ENCODE measurements around the gene USH1G.

Gene USH1G

GRCh38 chr17:74924250-74924948, 1.3 kb upstream of the USH1G start, which contains the start of gene OTOP2:
Gene OTOP2 (plus strand): TSS chr17:74924273. CDS start chr17:74924633, 360 bp downstream.
- peak within 1 kb of the TSS in 1 of 2 donors; percentile 47 for H3K4me3 ChIP-seq (ENCODE audit: low read length in 2 of 2)
- no peak within 1 kb of the TSS for H3K27ac ChIP-seq (ENCODE audit: low read length)
- peaks cover 51 to 57% of the 10 kb centered on the region in 2 donors for H3K27me3 ChIP-seq (ENCODE audit: control insufficient read depth in 1 of 2, insufficient read depth in 2 of 2, low read length in 2 of 2)

DNA sequence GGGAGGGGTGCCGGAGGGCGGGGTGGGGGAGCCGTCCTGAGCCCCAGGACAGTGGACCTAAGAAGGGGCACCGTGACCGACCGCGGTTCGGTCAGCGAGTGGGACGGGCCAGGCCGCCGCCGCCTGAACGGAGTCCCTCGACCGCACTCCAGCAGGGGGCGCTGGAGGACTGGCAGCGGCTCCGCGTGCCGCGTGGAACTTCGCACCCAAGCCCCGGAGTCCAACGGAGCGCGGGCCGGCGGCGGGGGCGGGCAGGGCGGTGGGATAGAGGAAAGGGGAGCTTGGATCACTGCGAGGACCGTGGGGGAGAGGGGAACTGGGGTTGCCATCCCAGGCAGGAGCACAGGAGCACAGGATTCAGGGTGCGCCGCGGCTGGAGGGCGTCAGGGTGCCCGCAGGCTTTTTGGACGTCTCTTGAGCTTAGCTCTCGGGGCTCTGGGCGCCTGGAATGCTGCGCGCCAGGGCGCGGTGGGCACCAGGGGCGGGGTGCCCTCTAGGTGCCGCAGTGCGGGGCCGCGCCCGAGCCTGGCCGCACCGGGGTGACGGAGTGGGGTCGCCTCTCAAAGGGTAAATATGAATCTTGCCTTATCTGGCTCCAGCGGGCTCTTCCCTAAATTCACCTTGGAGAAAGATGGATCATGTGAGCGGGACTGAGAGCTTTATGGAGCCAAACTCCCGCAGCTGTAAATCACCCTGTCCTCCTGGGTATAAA, 639 bp upstream of the USH1G start:
- Histone ChIP-seq H3K4me3 (ENCODE audit: low read length in 2 of 2) (peak overlapping the region in 1 of 2 donors; percentile 47), H3K36me3 (ENCODE audit: control insufficient read depth in 2 of 2, insufficient read depth in 2 of 2, low read length in 2 of 2) (no peaks in the 10 kb centered on the region), H3K9me3 (ENCODE audit: control insufficient read depth in 2 of 2, low read length in 2 of 2) (no peaks in the 10 kb centered on the region), H3K27ac (ENCODE audit: low read length) (no peak overlapping the region), H3K4me1 (ENCODE audit: control insufficient read depth, insufficient read depth, low read length) (peaks cover 21% of the 10 kb centered on the region), H3K27me3 (ENCODE audit: control insufficient read depth in 1 of 2, insufficient read depth in 2 of 2, low read length in 2 of 2) (peaks cover 53 to 60% of the 10 kb centered on the region in 2 donors), H3K9ac (ENCODE audit: low read length in 2 of 2) (no peak overlapping the region)

More at GRCh38 chr17:74924250-74924948, 1.3 kb upstream of the USH1G start, which contains the start of gene OTOP2:
- no peaks in the 10 kb centered on the region for H3K36me3 ChIP-seq (ENCODE audit: control insufficient read depth in 2 of 2, insufficient read depth in 2 of 2, low read length in 2 of 2)
- no peaks in the 10 kb centered on the region for H3K9me3 ChIP-seq (ENCODE audit: control insufficient read depth in 2 of 2, low read length in 2 of 2)
- no peak within 1 kb of the TSS for H3K9ac ChIP-seq (ENCODE audit: low read length in 2 of 2)
- H3K4me1 ChIP-seq (ENCODE audit: control insufficient read depth, insufficient read depth, low read length): peaks cover 21% of the 10 kb centered on the region

GRCh38 chr17:74922172-74922571, 883 bp downstream of the USH1G start:
- Histone ChIP-seq H3K9me3 (ENCODE audit: control insufficient read depth in 2 of 2, low read length in 2 of 2) (no peaks in the 10 kb centered on the region), H3K4me1 (ENCODE audit: control insufficient read depth, insufficient read depth, low read length) (peaks cover 21% of the 10 kb centered on the region), H3K4me3 (ENCODE audit: low read length in 2 of 2) (no peak overlapping the region), H3K27me3 (ENCODE audit: control insufficient read depth in 1 of 2, insufficient read depth in 2 of 2, low read length in 2 of 2) (peaks cover 50 to 59% of the 10 kb centered on the region in 2 donors), H3K27ac (ENCODE audit: low read length) (no peak overlapping the region), H3K9ac (ENCODE audit: low read length in 2 of 2) (no peak overlapping the region), H3K36me3 (ENCODE audit: control insufficient read depth in 2 of 2, insufficient read depth in 2 of 2, low read length in 2 of 2) (no peaks in the 10 kb centered on the region)

GRCh38 chr17:74921769-74922168, 1.3 kb downstream of the USH1G start:
- Histone ChIP-seq H3K9me3 (ENCODE audit: control insufficient read depth in 2 of 2, low read length in 2 of 2) (no peaks in the 10 kb centered on the region), H3K36me3 (ENCODE audit: control insufficient read depth in 2 of 2, insufficient read depth in 2 of 2, low read length in 2 of 2) (no peaks in the 10 kb centered on the region), H3K27me3 (ENCODE audit: control insufficient read depth in 1 of 2, insufficient read depth in 2 of 2, low read length in 2 of 2) (peaks cover 49 to 56% of the 10 kb centered on the region in 2 donors), H3K4me1 (ENCODE audit: control insufficient read depth, insufficient read depth, low read length) (peaks cover 21% of the 10 kb centered on the region), H3K4me3 (ENCODE audit: low read length in 2 of 2) (no peak overlapping the region), H3K9ac (ENCODE audit: low read length in 2 of 2) (no peak overlapping the region), H3K27ac (ENCODE audit: low read length) (no peak overlapping the region)

- no peak overlapping the region for H3K9ac ChIP-seq (ENCODE audit: low read length in 2 of 2)
- H3K9me3 ChIP-seq (ENCODE audit: control insufficient read depth in 2 of 2, low read length in 2 of 2): no peaks in the 10 kb centered on the region
- H3K36me3 ChIP-seq (ENCODE audit: control insufficient read depth in 2 of 2, insufficient read depth in 2 of 2, low read length in 2 of 2): no peaks in the 10 kb centered on the region
- no peak overlapping the region for H3K4me3 ChIP-seq (ENCODE audit: low read length in 2 of 2)
- H3K27ac ChIP-seq (ENCODE audit: low read length): no peak overlapping the region
- peaks cover 52 to 53% of the 10 kb centered on the region in 2 donors for H3K27me3 ChIP-seq (ENCODE audit: control insufficient read depth in 1 of 2, insufficient read depth in 2 of 2, low read length in 2 of 2)
- H3K4me1 ChIP-seq (ENCODE audit: control insufficient read depth, insufficient read depth, low read length): peaks cover 21% of the 10 kb centered on the region
Measured at GRCh38 chr17:74921026-74921681, 1.9 kb downstream of the USH1G start.

GRCh38 chr17:74920642-74921025, 2.4 kb downstream of the USH1G start:
- Histone ChIP-seq H3K4me1 (ENCODE audit: control insufficient read depth, insufficient read depth, low read length) (peaks cover 21% of the 10 kb centered on the region), H3K27me3 (ENCODE audit: control insufficient read depth in 1 of 2, insufficient read depth in 2 of 2, low read length in 2 of 2) (peaks cover 48% of the 10 kb centered on the region in 2 donors), H3K36me3 (ENCODE audit: control insufficient read depth in 2 of 2, insufficient read depth in 2 of 2, low read length in 2 of 2) (no peaks in the 10 kb centered on the region), H3K4me3 (ENCODE audit: low read length in 2 of 2) (no peak overlapping the region), H3K9ac (ENCODE audit: low read length in 2 of 2) (no peak overlapping the region), H3K9me3 (ENCODE audit: control insufficient read depth in 2 of 2, low read length in 2 of 2) (no peaks in the 10 kb centered on the region), H3K27ac (ENCODE audit: low read length) (no peak overlapping the region)

DNA sequence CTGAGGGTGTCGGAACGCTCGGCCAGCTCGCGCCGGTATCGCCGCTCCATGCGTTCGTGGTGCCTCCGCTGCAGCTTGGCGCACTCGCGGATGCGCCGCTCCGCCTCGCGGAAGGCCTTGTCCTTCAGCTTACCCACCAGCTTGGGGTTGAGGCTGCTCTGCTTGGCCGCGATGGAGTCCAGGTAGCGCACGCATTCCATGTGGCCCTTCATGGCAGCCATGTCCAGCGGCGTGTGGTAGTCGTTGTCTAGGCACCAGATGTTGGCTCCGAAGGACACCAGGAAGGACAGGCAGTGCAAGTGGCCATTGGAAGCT, 2.8 kb downstream of the USH1G start:
- Histone ChIP-seq H3K36me3 (ENCODE audit: control insufficient read depth in 2 of 2, insufficient read depth in 2 of 2, low read length in 2 of 2) (no peaks in the 10 kb centered on the region), H3K4me1 (ENCODE audit: control insufficient read depth, insufficient read depth, low read length) (peaks cover 21% of the 10 kb centered on the region), H3K9me3 (ENCODE audit: control insufficient read depth in 2 of 2, low read length in 2 of 2) (no peaks in the 10 kb centered on the region), H3K27me3 (ENCODE audit: control insufficient read depth in 1 of 2, insufficient read depth in 2 of 2, low read length in 2 of 2) (peaks cover 44% of the 10 kb centered on the region in 2 donors), H3K27ac (ENCODE audit: low read length) (no peak overlapping the region), H3K4me3 (ENCODE audit: low read length in 2 of 2) (no peak overlapping the region), H3K9ac (ENCODE audit: low read length in 2 of 2) (no peak overlapping the region)

GRCh38 chr17:74919440-74920305, 3.4 kb downstream of the USH1G start:
- no peak overlapping the region for H3K4me3 ChIP-seq (ENCODE audit: low read length in 2 of 2)
- peaks cover 18% of the 10 kb centered on the region for H3K4me1 ChIP-seq (ENCODE audit: control insufficient read depth, insufficient read depth, low read length)

DNA sequence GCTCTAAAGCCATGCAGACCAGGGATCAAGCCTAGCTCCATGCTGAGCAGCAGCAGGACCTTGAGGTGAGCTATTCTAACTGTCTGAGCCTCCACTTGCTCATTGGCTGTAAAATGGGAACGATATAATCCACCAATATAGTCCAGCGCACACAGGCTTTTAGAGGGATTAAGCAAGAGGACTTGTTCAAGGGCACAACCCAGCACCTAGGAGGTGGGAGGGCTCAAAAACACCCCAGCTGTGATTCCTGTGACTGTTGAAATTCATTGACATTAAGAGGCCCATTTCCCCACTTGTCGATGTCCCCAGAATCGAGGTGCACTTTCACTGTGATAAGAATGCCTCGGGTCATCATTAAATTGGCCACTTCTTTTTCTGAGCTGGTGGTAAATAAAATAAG, 4.1 kb downstream of the USH1G start:
- H3K4me3 ChIP-seq (ENCODE audit: low read length in 2 of 2): no peak overlapping the region
- H3K9me3 ChIP-seq (ENCODE audit: control insufficient read depth in 2 of 2, low read length in 2 of 2): no peaks in the 10 kb centered on the region
- H3K27ac ChIP-seq (ENCODE audit: low read length): no peak overlapping the region
- H3K27me3 ChIP-seq (ENCODE audit: control insufficient read depth in 1 of 2, insufficient read depth in 2 of 2, low read length in 2 of 2): peaks cover 30 to 31% of the 10 kb centered on the region in 2 donors
- H3K4me1 ChIP-seq (ENCODE audit: control insufficient read depth, insufficient read depth, low read length): peaks cover 10% of the 10 kb centered on the region
- no peaks in the 10 kb centered on the region for H3K36me3 ChIP-seq (ENCODE audit: control insufficient read depth in 2 of 2, insufficient read depth in 2 of 2, low read length in 2 of 2)
- H3K9ac ChIP-seq (ENCODE audit: low read length in 2 of 2): no peak overlapping the region

More at GRCh38 chr17:74919440-74920305, 3.4 kb downstream of the USH1G start:
- Histone ChIP-seq H3K9ac (ENCODE audit: low read length in 2 of 2) (no peak overlapping the region), H3K9me3 (ENCODE audit: control insufficient read depth in 2 of 2, low read length in 2 of 2) (no peaks in the 10 kb centered on the region), H3K27ac (ENCODE audit: low read length) (no peak overlapping the region), H3K27me3 (ENCODE audit: control insufficient read depth in 1 of 2, insufficient read depth in 2 of 2, low read length in 2 of 2) (peaks cover 38 to 39% of the 10 kb centered on the region in 2 donors), H3K36me3 (ENCODE audit: control insufficient read depth in 2 of 2, insufficient read depth in 2 of 2, low read length in 2 of 2) (no peaks in the 10 kb centered on the region)

- H3K27ac ChIP-seq (ENCODE audit: low read length): no peak overlapping the region
- H3K27me3 ChIP-seq (ENCODE audit: control insufficient read depth in 1 of 2, insufficient read depth in 2 of 2, low read length in 2 of 2): peaks cover 18 to 26% of the 10 kb centered on the region in 2 donors
- no peaks in the 10 kb centered on the region for H3K9me3 ChIP-seq (ENCODE audit: control insufficient read depth in 2 of 2, low read length in 2 of 2)
- H3K36me3 ChIP-seq (ENCODE audit: control insufficient read depth in 2 of 2, insufficient read depth in 2 of 2, low read length in 2 of 2): no peaks in the 10 kb centered on the region
- H3K9ac ChIP-seq (ENCODE audit: low read length in 2 of 2): no peak overlapping the region
- H3K4me1 ChIP-seq (ENCODE audit: control insufficient read depth, insufficient read depth, low read length): peaks cover 5% of the 10 kb centered on the region
- H3K4me3 ChIP-seq (ENCODE audit: low read length in 2 of 2): no peak overlapping the region
Measured at GRCh38 chr17:74917430-74917829, 5.6 kb downstream of the USH1G start.

Measured in stomach smooth muscle (tissue), 2 donors.